NCI-H1694 (cell line): ENCODE data around the gene GON7.

Experiments used
- DNase-seq: peaks from one replicate; lab custom pipeline; 2025; lab: John Stamatoyannopoulos, UW

Gene GON7

DNA sequence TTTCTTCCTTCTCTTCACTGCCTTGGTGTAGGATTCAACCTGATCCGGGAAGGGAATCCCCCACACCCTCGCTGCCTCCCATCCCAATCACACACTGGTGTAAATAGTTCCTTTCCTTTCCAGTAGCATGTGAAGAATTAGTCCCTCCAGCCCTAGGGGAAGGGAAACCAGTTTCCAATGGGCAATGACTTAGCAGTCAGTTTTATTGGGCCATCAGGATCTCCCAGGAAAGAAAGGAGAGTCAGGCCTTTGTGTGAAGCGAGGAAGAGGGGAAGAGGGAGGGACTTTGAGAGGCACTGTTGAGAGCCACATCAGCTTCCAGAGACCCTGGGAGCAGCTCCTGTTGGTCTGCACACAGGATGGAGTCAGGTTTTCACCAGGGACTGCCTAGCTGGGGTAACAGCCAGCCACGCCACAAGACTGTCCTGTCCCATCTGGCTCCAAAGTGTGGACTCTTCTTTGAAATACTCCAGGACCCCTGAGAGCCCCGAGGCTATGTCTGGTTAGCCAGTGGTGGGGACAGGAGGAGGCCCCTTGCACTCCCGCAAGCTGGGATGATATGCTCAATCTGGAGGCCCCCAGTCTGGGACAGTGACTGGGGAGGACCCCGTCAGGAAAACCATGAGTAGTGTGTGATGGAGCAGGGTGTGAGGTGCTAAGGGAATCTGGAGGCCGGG, 50.0 kb downstream of the GON7 start:
- DNase-seq: no peak

DNA sequence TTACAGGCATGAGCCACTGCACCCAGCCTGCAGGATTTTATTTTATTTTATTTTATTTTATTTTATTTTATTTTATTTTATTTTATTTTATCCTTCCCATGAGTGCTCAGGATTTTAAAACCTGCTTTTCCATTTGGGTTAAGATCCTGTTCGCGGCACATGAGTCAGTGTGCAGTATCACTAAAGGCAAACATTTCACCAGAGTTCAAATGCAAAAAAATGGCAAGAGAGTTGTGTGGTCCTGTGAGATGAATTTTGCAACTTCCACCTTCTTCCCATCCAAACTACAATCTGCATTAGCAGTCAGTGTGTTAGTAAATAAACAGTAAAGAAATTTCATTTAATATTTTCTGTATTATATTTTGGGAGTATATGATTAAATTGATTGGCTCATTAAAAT, 51.2 kb downstream of the GON7 start:
- no peak for DNase-seq

DNA sequence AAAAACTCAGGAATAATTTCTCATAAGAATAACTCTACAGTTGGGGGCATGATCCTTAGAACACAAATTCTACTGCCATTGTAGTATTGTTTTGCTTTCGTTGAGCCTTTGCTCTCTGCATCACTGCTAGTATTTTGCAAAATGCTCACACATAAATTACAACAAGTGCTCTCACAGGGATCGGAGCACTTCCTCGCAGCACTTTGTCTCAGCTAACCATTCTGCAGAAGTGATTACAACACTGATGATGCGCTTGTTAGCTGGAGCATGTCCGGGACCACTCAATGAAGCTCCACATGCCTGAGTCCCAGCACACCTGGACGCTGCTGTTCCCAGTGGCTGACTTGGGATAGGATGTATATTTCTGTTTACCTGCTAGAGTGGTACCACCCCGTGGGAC, 53.7 kb downstream of the GON7 start:
- no peak for DNase-seq
